ENCODE results near the gene TLR9. TPM values are rescaled to one million over a fixed set of nuclear protein-coding genes. Genes with fewer than 3 reads are reported as not detected.
A peak's percentile ranks its signal among the peaks of the same experiment; 100 is the strongest.

The TLR9 gene
- total and polyA plus RNA-seq, 12 donors, result under 0.01 to 0.61 (median 0.20) TPM; not detected in 5

DNA sequence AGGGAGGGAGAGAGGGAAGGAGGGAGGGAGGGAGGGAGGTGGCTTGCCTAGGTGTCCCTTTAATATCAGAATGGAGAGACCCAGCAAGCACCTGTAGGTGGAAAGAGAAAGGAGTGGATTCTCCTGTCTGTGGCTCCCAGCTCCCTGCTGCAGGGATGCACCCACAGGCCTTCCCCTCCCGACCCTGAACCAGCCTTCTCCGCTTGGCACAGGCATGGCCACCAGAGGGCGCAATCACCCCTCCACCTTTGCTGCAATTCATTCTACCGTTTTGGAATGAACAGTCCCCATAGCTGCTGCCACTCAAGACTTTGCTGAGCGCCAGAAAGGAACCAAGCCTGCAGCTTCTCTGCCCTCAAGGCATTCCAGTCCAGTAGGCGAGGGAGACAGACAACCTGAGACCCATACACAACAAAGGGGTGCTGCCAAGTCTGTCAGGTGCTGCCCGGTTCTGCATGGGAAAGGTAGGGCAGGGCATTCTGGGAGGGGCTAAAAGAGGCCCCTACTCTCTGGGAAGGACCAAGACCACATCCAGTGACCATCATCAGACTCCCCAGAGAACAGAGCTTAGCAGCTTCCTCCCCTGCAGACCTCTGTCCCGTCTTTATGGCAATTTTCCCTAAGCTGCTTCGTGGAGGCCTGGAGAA lies 4.9 kb downstream of the TLR9 start:
- Histone ChIP-seq H3K27me3 (no peaks in the 10 kb centered on the region), H3K4me3 (no peak overlapping the region), H3K9me3 (replicated peaks in 1 of 3) (no peaks in the 10 kb centered on the region), H3K36me3 (replicated peaks in 1 of 2) (peaks cover 0 to 1% of the 10 kb centered on the region in 2 donors), H3K27ac (peak overlapping the region in 1 of 5 donors; percentile 20), H3K4me1 (replicated peaks in 1 of 2) (peaks cover 3 to 21% of the 10 kb centered on the region in 2 donors)
- peak in 1 of 2 donors; percentile 10 for TF ChIP-seq POLR2A (IDR thresholded peaks at IDR 0.05)
- TF ChIP-seq, protein P1, sequence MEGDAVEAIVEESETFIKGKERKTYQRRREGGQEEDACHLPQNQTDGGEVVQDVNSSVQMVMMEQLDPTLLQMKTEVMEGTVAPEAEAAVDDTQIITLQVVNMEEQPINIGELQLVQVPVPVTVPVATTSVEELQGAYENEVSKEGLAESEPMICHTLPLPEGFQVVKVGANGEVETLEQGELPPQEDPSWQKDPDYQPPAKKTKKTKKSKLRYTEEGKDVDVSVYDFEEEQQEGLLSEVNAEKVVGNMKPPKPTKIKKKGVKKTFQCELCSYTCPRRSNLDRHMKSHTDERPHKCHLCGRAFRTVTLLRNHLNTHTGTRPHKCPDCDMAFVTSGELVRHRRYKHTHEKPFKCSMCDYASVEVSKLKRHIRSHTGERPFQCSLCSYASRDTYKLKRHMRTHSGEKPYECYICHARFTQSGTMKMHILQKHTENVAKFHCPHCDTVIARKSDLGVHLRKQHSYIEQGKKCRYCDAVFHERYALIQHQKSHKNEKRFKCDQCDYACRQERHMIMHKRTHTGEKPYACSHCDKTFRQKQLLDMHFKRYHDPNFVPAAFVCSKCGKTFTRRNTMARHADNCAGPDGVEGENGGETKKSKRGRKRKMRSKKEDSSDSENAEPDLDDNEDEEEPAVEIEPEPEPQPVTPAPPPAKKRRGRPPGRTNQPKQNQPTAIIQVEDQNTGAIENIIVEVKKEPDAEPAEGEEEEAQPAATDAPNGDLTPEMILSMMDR (IDR thresholded peaks at IDR 0.05), result peak; percentile 85 to 93 (median 86)
- WGBS, 4 donors, result 27 to 48% (median 35%) methylated on average over 6 to 9 of the region's 9 CpGs
- peak; percentile 86 to 96 (median 89) for DNase-seq
- intact Hi-C loops (cut with DNase I), result loop anchor here (5.0 kb wide), 2 partner anchors 107 to 127 kb away; no protein-coding TSS in a partner anchor

DNA sequence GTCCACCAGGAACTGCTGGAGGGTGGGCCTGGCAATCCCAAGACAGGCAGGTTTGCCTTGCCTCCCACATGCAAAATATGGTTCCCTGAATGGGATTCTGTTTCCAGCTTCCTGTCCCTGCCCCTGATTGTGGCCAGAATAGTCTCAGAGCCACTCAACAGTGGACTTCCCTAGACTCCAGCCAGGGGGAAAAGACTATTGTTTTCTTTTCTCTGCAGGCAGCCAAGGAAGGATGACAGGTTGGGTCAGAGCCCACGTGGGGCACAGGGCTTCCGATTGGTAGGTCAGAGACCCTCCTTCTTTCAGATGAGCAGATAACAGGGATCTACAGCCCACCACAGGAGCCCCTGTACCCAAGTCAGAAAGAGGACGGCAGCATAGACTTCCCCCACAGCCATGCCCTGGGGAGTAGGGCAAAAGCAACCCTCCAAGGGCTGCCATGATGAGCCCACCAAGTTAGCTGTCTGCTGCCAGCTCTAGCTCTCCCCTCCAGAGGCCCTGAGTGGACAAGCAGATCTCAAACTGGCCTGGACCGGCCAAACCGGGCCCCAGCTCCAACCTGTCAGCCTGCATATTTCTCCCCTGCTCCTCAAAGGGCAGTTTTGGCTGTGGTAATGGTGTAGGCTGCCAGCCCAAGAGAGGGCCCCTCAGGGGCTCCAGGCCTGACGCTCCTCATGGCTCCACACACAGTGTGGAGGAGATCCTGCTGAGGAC lies 6.4 kb downstream of the TLR9 start:
- no peak overlapping the region for H3K4me3 ChIP-seq
- TF ChIP-seq, protein P1 (IDR thresholded peaks at IDR 0.05), result peak in 1 of 6 experiments; percentile 9
- TF ChIP-seq POLR2A (IDR thresholded peaks at IDR 0.05), result no peak
- intact Hi-C loops (cut with DNase I), result no loop called here
- H3K36me3 ChIP-seq (replicated peaks in 1 of 2), result peaks cover 0 to 15% of the 10 kb centered on the region in 2 donors
- H3K4me1 ChIP-seq (replicated peaks in 1 of 2), result peaks cover 3 to 21% of the 10 kb centered on the region in 2 donors
- 78 to 90% (median 83%) methylated on average over 3 to 6 of the region's 6 CpGs for WGBS, 4 donors
- no peaks in the 10 kb centered on the region for H3K27me3 ChIP-seq
- H3K27ac ChIP-seq, result peak overlapping the region in 2 of 5 donors; percentile 3 to 63
- H3K9me3 ChIP-seq (replicated peaks in 1 of 3), result no peaks in the 10 kb centered on the region
- DNase-seq, result no peak

DNA sequence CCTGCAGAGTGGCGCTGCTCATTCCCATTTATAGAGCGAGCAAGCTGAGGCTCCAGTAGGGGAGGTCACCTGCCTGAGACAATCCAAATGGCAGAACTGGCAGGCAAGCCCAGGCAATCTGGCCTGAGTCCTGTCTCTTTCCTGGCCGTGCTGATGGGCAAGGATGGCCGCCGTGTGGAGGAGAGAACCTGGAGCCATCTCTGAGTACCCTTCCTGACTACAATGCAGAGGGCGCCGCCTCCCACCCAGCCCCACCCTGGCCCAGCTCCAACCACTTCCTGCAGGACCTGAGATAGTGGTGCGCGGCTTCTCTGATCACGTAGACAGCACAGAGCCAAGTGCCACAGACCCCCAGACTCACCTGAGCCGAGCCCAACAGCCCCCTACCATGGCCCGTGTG lies 7.0 kb downstream of the TLR9 start:
- WGBS, 4 donors, result 67 to 84% (median 81%) methylated on average over 6 to 12 of the region's 12 CpGs
- Histone ChIP-seq H3K4me3 (no peak overlapping the region), H3K36me3 (replicated peaks in 1 of 2) (peaks cover 0 to 22% of the 10 kb centered on the region in 2 donors), H3K4me1 (replicated peaks in 1 of 2) (peaks cover 3 to 21% of the 10 kb centered on the region in 2 donors), H3K27ac (peak overlapping the region in 2 of 5 donors; percentile 63 to 65), H3K9me3 (replicated peaks in 1 of 3) (no peaks in the 10 kb centered on the region), H3K27me3 (no peaks in the 10 kb centered on the region)
- no peak for TF ChIP-seq POLR2A (IDR thresholded peaks at IDR 0.05)
- TF ChIP-seq, protein P1 (IDR thresholded peaks at IDR 0.05), result no peak
- intact Hi-C loops (cut with DNase I), result no loop called here
- peak in 1 of 7 donors; percentile 39 for DNase-seq

DNA sequence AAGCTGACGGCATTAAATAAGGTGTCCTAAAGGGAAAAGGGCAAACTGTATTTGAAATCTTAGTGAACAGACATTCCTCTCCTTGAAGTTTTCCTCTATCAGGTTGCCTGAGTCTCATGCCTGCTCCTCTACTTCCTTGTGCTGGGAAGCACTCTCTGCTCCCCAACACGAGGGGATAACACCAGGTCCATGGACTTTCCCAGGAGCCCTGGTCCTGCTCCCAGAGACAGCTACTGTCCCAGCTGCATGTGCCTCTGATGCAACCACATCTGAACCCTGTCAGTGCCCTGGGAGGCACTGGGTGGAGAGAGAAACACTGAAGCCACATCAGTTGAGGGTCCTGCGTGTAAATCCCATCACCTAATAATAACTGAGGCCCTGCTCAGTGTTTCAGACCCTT lies 7.4 kb downstream of the TLR9 start:
- TF ChIP-seq, protein P1 (IDR thresholded peaks at IDR 0.05), result no peak
- WGBS, 4 donors, result 68 to 87% (median 76%) methylated on average over 2 to 3 of the region's 3 CpGs
- peaks cover 0 to 26% of the 10 kb centered on the region in 2 donors for H3K36me3 ChIP-seq (replicated peaks in 1 of 2)
- H3K9me3 ChIP-seq (replicated peaks in 1 of 3), result no peaks in the 10 kb centered on the region
- no peak for DNase-seq
- H3K4me1 ChIP-seq (replicated peaks in 1 of 2), result peaks cover 3 to 21% of the 10 kb centered on the region in 2 donors
- intact Hi-C loops (cut with DNase I), result no loop called here
- H3K27me3 ChIP-seq, result no peaks in the 10 kb centered on the region
- no peak overlapping the region for H3K4me3 ChIP-seq
- H3K27ac ChIP-seq, result peak overlapping the region in 3 of 5 donors; percentile 18 to 65 (median 31)
